Muscle layer of colon (tissue), 2 donors: ENCODE measurements around the gene C1QTNF5.

ENCODE experiments used
- H3K27ac ChIP-seq: one replicate; pipeline ENCODE4 v1.7.0; 2013; ENCODE audit warnings: low read depth, mild to moderate bottlenecking, low read length, moderate library complexity
- H3K27me3 ChIP-seq, 2 donors: one replicate each; pipeline ENCODE4 v1.7.0; 2013; ENCODE audit warnings: low read length in 2 of 2, mild to moderate bottlenecking in 2 of 2; ENCODE audit not compliant: insufficient read depth in 2 of 2, control insufficient read depth in 1 of 2
- H3K36me3 ChIP-seq: one replicate; pipeline ENCODE4 v1.7.0; 2013; ENCODE audit warnings: mild to moderate bottlenecking, low read length; ENCODE audit not compliant: insufficient read depth
- H3K4me1 ChIP-seq: one replicate; pipeline ENCODE4 v1.7.0; 2013; ENCODE audit warnings: mild to moderate bottlenecking, low read length; ENCODE audit not compliant: insufficient read depth
- H3K4me3 ChIP-seq, 2 donors: one replicate each; pipeline ENCODE4 v1.7.0; 2013; ENCODE audit warnings: low read length in 2 of 2, low read depth in 1 of 2, mild to moderate bottlenecking in 1 of 2, moderate library complexity in 1 of 2
- H3K9ac ChIP-seq: one replicate; pipeline ENCODE4 v1.7.0; 2013; ENCODE audit warnings: low read length
- H3K9me3 ChIP-seq: one replicate; pipeline ENCODE4 v1.7.0; 2013; ENCODE audit warnings: mild to moderate bottlenecking, low read length
- donor health status: abdominal sarcoma.
- donor health status: Adenocarcinoma of cecum.

C1QTNF5 gene

DNA sequence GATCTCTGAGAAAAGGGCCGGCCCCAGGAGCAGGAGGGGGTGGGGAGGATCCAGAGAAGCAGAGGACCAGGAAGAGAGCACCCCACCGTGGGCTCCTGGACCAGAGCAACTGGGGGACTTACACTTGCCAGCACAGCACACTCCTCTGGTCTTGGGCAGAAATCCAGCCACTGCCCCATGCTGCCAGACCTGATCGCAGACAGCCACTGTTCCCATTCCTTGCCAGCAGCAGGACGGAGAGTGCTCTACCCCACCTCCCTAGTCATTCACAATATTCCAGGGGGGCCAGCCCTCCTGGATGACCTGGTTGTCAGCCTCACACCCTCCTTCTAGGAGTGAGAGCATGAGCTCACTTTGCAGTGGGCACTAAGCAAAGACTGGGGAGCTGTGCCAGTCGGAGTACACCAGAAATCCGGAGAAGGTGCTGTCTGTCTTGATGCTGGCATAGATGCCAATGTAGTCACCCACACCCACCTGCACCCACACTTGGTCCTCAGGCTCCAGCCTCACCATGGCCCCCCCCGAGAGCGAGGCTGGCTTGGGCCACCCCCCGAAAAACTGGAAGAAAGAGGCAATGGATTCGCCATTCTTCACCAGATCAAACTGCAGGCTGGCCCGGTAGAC lies 1.6 kb downstream of the C1QTNF5 start:
- Histone ChIP-seq H3K9me3 (no peaks in the 10 kb centered on the region), H3K9ac (no peak overlapping the region), H3K36me3 (peaks cover 8% of the 10 kb centered on the region), H3K27ac (peak overlapping the region; percentile 16), H3K4me1 (peaks cover 41% of the 10 kb centered on the region), H3K4me3 (peak overlapping the region; percentile 22 to 38), H3K27me3 (peaks cover 0 to 11% of the 10 kb centered on the region in 2 donors)

DNA sequence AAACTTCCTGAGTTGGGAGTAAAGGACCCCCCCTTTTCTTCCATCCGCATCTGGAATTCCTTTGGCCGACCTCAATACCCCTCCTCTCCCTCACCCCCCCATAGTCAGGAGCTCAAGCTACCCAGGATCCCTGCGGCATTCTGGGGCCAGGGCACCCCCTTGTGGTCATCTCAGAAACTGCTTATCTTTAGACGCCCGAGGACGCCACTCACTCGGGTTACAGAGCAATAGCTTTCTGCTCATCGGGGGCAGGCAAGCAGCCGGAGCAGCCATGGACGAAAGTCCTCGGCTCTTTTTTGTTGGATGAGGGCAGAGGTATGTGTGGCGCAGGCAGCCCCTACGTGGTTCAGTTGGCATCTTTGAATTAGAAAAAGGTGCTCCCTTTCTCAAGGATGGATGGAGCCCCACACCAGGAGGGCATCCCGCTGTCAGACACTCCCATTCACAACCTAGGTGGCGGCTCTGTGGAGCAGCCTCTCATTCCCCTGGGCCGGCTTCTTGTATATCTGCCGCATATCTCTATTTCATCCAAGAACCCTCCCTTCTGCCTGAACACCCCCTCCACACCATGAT lies 2.3 kb downstream of the C1QTNF5 start:
- no peaks in the 10 kb centered on the region for H3K9me3 ChIP-seq
- no peak overlapping the region for H3K9ac ChIP-seq
- peaks cover 0 to 11% of the 10 kb centered on the region in 2 donors for H3K27me3 ChIP-seq
- H3K27ac ChIP-seq, result peak overlapping the region; percentile 16
- H3K4me1 ChIP-seq, result peaks cover 41% of the 10 kb centered on the region
- peak overlapping the region; percentile 6 to 38 for H3K4me3 ChIP-seq
- peaks cover 8% of the 10 kb centered on the region for H3K36me3 ChIP-seq

DNA sequence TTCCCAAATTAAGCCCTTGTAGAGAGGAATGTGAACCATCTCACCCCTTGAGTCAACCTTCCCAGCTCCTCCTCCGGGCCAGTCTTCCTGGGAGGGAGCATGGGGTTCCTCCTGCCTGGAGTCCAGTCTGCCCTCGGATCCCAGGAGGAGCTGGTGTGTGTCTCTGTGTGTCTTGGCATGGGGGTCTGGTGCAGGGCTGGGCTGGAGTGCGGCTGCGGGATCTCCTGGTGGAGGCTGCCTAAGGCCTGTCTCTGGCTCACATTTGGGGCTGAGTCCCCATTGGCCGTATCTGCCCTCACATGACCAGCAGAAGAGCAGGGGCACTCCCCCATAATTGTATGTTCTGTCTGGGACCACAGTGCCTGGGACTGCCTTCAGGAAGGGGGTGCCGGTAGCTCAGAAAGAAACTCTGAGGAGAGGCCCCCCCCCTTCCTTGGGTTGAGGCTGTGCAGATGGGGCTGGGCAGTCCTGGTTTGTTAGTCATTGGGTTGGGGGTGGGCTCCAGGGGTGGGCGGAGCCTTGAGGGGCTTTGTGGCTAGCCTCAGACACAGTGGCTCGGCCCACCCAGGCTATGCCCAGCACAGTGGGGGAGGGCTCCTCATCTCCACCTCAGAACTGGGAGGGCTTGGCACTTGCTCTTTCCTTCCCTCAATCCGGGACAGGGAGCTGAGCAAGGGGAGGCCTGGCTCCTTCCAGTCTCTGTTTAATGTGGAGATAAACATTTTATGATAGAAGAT lies 2.9 kb downstream of the C1QTNF5 start:
- Histone ChIP-seq H3K4me1 (peaks cover 41% of the 10 kb centered on the region), H3K36me3 (peaks cover 8% of the 10 kb centered on the region), H3K27me3 (peaks cover 0 to 11% of the 10 kb centered on the region in 2 donors), H3K9ac (no peak overlapping the region), H3K27ac (peak overlapping the region; percentile 16), H3K9me3 (no peaks in the 10 kb centered on the region), H3K4me3 (peak overlapping the region in 1 of 2 donors; percentile 6)

DNA sequence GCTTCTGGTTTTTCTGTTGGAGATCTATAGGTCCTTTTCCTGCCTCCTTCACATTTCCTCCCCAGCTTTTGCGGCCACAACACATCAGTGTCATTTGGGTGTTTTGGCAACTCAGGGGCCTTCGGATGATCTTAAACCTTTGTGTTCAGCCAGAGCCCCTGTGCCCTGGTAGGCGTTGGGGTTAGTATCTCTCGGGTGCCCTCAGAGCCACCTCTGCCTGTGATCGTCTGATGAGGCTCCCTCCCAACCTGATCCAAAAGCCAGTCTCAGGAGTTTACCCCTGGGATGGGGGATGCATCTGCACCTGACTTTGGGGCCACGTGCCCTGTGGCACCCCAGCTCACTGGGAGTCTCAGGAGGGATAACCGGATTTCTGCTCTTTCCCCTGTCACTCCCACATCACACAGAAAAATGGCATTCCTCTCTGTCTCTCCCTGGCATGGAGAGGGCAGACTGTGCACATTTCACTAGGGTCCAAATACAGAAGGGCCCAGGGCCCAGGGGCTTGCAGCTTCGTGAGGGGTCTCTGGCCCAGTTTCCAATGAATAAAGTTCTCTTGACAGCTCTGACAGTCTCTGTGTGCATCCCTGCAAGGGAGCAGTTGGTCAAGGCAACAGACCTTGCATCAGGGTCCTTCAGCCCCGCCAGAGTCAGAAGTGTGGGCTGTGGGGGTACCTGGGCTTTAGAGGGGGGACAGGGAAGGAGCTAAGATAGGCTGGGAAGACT lies 3.8 kb downstream of the C1QTNF5 start:
- no peaks in the 10 kb centered on the region for H3K9me3 ChIP-seq
- H3K4me1 ChIP-seq, result peaks cover 41% of the 10 kb centered on the region
- H3K27ac ChIP-seq, result no peak overlapping the region
- no peak overlapping the region for H3K4me3 ChIP-seq
- H3K27me3 ChIP-seq, result peaks cover 0 to 11% of the 10 kb centered on the region in 2 donors
- peaks cover 8% of the 10 kb centered on the region for H3K36me3 ChIP-seq
- no peak overlapping the region for H3K9ac ChIP-seq

DNA sequence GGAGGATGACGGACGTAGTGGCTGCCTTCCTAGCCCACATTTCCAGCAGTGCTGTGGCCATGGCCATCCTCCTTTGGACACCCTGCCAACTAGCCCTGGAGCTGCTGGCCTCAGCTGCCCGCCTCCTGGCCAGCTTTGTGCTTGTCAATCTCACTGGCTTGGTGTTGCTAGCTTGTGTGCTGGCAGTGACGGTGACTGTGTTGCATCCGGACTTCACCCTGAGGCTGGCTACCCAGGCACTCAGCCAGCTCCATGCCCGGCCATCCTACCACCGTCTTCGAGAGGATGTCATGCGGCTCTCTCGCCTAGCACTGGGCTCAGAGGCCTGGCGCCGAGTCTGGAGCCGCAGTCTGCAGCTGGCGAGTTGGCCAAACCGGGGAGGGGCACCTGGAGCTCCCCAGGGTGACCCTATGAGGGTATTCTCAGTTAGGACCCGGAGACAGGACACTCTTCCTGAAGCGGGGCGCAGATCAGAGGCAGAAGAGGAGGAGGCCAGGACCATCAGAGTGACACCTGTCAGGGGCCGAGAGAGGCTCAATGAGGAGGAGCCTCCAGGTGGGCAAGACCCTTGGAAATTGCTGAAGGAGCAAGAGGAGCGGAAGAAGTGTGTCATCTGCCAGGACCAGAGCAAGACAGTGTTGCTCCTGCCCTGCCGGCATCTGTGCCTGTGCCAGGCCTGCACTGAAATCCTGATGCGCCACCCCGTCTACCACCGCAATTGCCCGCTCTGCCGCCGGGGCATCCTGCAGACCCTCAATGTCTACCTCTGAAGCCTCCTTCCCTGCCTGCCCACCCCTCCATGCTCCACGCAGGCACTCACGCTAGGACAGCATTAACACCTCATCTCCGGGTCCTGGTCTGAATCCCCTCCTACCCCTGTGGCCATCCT lies 4.8 kb downstream of the C1QTNF5 start:
- Histone ChIP-seq H3K4me3 (no peak overlapping the region), H3K9me3 (no peaks in the 10 kb centered on the region), H3K27me3 (peaks cover 0 to 5% of the 10 kb centered on the region in 2 donors), H3K27ac (no peak overlapping the region), H3K9ac (no peak overlapping the region), H3K4me1 (peaks cover 37% of the 10 kb centered on the region), H3K36me3 (peaks cover 8% of the 10 kb centered on the region)

DNA sequence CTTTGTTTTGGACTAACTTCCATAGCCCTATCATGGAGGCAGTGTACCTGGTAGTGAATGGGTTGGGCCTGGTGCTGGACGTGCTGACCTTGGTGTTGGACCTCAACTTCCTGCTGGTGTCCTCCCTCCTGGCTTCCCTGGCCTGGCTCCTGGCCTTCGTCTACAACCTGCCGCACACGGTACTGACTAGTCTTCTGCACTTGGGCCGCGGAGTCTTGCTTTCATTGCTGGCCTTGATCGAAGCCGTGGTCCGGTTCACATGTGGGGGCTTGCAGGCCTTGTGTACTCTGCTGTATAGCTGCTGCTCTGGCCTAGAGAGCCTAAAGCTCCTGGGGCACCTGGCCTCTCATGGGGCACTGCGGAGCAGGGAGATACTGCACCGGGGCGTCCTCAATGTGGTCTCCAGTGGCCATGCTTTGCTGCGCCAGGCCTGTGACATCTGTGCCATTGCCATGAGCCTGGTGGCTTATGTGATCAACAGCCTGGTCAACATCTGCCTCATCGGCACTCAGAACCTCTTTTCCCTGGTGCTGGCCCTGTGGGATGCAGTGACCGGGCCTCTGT lies 5.5 kb downstream of the C1QTNF5 start:
- Histone ChIP-seq H3K36me3 (peaks cover 8% of the 10 kb centered on the region), H3K9ac (peak overlapping the region; percentile 71), H3K4me1 (peaks cover 34% of the 10 kb centered on the region), H3K27ac (peak overlapping the region; percentile 62), H3K27me3 (peaks cover 0 to 5% of the 10 kb centered on the region in 2 donors), H3K9me3 (no peaks in the 10 kb centered on the region), H3K4me3 (peak overlapping the region; percentile 30 to 86)

DNA sequence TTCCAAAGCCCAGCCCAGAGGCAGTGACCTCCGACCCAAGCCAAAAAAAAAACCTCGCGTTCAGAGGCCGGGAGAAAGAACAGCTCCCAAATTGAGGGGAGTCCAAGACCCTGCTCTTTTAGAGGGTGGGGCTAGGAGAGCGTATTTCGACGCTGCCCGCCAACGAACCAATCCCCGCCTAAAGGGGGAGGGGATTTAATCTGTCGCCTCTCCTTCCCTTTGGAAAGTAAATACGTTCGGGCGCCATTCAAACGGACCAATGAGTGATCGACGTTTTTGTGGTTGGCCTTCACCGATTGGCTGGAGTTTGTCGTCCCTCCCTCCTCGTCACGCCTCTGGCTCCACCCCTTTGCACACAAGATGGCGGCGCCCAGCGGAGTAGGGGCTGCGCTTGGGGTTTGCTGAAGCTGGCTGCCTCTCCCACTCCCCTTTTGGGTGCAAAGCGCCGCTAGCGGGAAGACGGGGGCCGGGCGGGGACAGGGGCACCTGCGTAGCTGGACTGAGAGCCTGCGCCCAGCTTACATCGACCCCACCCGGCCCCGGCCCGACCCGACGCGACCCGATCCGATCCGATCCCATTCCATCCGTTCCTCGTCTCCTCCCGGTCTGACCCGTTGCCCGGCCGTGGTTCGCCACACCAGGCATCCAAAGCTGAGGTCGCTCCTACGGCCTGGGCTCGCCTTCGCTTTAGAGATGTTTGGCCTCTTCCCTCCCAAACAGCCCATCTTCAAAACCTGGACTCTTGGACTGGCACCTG lies 6.3 kb downstream of the C1QTNF5 start, which contains the start of gene RNF26:
TSS of gene RNF26 (plus strand) at position 354 of the 757 bp plus-strand sequence. CDS start 596 bp downstream, outside the sequence.
- peak within 1 kb of the TSS; percentile 62 for H3K27ac ChIP-seq
- H3K4me3 ChIP-seq, result peak within 1 kb of the TSS; percentile 53 to 86
- peaks cover 33% of the 10 kb centered on the region for H3K4me1 ChIP-seq
- peaks cover 0 to under 1% of the 10 kb centered on the region in 2 donors for H3K27me3 ChIP-seq
- H3K9me3 ChIP-seq, result no peaks in the 10 kb centered on the region
- peak within 1 kb of the TSS; percentile 71 for H3K9ac ChIP-seq
- H3K36me3 ChIP-seq, result peaks cover 8% of the 10 kb centered on the region

DNA sequence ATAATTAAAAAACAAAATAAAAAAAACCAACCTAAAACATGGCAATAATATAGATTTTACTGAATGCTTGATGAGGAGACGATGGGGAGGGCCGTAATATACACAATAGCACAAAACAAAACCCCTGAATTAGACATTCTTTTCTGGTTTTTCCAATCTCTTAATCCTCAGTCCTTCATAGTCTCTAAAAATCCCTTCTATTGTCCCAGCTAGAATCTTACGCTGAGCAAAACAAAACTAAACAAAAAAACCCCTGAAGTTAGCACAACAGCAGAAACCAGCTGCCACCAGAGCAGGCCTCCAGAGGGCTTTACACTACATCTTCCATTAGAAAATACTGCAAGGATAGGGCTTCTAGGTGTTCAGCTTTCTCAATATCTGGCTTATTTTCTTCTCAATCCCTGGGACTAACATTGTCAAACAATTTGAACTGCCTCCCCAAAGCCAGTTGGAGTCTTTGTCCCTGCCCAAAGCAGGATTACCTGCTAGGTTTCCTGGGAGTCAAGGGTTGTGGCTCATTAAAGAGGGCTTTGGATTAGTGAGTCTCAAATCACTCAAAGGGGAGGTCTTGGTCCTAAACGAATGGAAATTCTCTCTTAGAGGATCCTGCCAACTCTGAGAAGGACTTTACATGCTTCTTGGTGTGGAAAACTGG lies 8.4 kb downstream of the C1QTNF5 start:
- Histone ChIP-seq H3K27me3 (no peaks in the 10 kb centered on the region), H3K4me1 (peaks cover 12% of the 10 kb centered on the region), H3K9ac (no peak overlapping the region), H3K4me3 (no peak overlapping the region), H3K9me3 (no peaks in the 10 kb centered on the region), H3K27ac (no peak overlapping the region), H3K36me3 (peaks cover 8% of the 10 kb centered on the region)

DNA sequence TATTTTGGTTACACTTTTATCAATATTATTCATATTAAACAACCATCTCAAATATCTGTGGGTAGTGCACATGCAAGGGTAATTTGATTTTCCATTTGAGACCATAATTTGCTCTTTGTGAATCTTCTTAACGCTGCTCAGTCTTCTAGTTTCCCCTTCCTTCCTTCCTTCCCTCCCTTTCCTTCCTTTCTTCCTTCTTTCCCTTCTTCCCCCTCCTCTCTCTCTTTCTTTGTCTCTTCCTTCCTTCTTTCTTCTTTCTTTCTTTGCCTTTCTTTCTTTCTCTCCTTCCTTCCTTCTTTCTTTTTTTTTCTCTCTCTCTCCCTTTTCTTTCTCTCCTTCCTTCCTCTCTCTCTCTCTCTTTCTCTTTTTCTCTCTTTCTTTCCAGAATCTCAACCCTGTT lies 10.4 kb downstream of the C1QTNF5 start:
- Histone ChIP-seq H3K36me3 (no peaks in the 10 kb centered on the region), H3K27ac (no peak overlapping the region), H3K4me3 (no peak overlapping the region), H3K4me1 (peaks cover 6% of the 10 kb centered on the region), H3K27me3 (no peaks in the 10 kb centered on the region), H3K9ac (no peak overlapping the region), H3K9me3 (no peaks in the 10 kb centered on the region)
